Eye (tissue), 1 donor: ENCODE results near the gene ABCA13.
"Not testable (repeated sequence)": the region's sequence is repeated elsewhere in the genome, so short reads cannot be mapped to it uniquely, and the experiment has no call there.

ENCODE experiments used
- DNase-seq: peaks from one replicate; pipeline ENCODE4 v3.0.0-alpha.2; 2015

ABCA13 gene

DNA sequence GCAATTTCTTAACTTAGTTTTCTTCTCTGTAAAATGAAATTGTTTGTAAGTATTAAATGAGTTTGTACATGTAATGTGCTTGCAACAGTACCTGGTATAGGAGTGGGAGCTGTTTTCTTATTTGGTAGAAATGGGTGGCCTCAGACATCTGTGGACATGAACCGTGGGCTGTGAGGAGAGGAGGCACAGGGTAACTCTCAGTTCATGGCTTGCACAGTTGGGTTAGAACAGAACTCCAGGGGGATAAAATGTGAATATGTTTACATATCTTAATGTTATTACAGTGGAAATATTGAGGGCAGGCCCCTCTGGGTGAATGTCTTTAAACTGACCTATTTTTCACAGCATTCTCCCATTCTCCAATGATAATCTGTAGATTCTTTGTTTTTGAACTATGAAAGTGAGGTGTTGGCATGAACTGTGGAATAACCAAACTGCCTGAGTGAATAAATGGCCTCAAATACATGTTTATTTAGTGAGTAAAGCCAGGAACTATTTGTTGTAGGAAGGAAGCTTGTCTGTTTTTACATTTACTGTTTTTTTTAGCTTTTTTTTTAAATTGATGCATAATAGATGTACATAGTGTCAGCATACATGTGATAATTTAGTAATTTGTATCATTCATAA, 2.6 kb downstream of the ABCA13 start:
- no peak for DNase-seq

DNA sequence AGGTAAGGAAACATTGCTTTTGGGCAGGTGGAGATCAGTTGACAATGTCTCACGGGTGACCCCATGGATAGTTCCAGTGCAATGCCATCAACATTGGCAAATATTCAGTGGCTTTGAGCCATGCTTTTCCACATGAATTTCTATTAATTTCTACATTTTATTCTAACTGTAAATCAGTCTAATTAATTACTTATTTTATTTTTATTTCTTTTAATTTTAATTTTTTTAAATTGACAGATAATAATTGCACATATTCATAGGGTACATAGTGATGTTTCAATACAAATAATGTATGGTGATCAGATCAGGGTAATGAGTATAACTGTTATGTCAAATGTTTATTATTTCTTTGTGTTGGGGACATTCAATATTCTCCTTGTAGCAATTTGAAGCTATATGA, 3.8 kb downstream of the ABCA13 start:
- no peak for DNase-seq

DNA sequence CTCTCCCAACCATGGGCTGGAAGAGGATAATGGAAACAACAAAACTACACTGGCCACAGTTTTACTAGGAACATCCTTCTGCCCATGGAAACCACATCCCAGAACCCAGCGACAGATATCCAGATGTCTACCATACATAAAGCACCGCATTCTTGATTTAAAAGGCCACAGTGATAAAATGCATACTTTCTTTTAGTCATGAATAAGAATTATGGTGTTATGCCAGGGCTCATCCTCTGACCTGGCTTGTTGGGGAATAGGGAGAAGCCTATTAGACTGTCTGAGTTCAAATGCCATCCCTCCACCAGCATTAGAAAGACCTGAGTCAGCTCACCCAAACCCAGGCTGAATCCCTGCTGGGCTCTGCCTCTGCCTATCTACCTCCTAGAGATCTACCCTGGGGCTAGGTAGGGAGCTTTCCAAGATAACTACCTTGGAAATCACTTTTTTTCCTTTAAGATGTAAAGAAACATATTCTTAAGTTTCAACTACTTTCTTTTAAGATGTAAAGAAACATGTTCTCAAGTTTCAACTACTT, 5.2 kb downstream of the ABCA13 start:
- DNase-seq: no peak

DNA sequence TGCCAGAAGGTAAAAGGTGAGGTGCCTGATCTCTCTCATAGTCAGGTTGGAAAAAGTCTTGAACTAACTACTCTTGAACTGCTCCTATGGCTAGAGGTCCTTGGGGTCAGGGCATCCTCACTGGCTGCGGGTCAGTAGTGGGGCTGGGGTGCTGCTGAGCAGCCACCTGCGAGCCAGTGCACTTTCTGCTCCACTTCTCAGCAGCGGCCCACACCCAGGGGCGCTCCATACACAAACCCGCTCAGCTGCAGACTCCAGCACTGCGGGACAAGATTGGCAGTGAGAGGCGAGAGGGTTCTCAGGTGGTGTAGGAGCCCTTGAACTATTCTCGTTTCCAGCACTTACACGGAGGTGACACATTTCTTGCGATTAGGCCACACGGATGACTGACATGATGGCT, 6.0 kb downstream of the ABCA13 start:
- DNase-seq: no peak

DNA sequence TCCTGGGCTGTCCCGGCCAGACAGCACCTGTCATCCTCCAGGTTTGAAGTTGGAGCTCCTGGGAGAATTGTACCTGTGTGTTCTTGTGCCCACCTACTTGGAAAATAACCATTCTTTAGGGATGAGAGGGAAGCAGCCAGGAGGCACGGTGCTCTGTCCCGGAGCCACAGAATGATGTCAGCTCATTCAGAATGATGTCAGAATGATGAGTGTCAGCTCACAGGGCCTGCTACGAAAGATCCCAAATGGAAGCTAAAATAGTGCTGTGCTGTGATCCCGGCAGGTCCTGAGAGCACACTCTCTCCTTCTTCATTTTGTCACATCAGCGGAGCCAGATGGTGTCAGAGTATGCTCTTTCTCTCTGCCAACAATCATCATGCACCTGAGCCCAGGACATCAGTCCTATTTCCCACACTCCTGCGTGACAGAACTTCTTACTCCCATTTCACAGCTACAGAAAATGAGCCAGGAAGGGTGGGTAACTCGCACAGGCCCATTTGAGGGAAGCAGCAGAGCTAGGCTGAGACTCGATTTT, 8.3 kb downstream of the ABCA13 start:
- no peak for DNase-seq

DNA sequence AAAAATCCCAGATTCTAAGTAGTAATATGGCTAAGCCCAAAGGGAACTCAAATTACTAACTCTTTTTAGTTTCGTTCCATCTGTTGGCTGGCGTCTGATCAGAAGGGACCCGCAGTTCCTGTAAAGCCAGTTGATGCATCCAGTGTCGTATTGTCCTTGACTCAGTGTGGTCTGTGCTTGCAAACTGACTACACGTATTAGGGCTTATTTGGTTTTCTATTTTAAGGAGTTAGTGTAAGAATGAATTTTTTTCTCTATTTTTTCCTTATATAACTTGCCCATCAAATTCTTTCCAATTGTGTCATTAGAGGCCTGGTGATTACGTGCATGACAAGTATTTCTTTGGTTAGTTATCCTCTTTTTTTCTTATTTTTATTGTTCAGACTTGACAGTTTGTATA, 9.7 kb downstream of the ABCA13 start:
- DNase-seq: no peak

DNA sequence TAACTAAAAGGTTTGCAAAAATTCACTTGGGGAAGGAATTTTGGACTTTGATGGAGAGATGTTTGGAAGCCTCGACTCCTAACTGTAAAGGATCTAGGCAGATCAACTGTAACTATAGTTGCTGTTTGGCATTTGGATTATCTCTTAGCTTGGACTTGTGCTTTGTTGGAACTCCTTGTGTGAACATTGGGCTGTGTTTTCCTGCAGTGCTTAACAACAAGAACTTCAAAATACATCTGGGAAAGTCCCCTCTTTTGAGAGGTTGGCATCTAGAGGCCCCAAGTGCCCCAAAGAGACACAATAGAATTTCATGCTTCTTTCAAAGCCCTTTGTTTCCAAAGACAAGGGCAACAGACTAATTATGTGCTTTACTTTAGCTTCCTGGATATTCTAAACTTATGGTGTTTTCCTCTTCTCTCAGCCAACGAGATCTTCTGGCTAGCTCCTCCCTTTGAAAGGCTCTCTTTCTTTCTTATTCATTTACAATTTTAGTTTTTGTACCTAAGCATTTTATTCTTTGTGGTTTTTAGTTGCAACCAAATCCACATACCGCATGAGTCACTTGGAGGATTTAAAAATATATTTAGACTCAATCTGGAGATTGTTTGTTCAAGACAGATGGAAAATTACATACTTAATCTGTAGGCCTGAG, 11.6 kb downstream of the ABCA13 start:
- peak; percentile 23 for DNase-seq

DNA sequence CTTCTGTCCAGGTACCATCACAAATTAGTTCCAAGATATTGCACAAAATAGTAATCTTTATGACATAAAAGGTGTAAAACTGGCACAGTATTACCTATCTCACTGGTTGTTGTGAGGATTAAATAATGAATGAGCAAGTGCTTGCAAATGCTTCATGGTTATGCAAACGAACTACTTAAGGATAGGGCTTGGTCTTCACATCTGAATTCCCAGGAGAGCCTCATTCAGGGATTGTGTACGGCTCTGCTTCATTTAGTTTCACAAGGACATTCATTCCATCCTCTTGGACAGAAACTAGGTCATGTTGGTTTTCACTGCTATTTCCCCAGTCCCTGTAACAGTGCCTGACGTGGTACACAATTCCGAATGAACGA, 12.1 kb downstream of the ABCA13 start:
- peak; percentile 23 for DNase-seq

DNA sequence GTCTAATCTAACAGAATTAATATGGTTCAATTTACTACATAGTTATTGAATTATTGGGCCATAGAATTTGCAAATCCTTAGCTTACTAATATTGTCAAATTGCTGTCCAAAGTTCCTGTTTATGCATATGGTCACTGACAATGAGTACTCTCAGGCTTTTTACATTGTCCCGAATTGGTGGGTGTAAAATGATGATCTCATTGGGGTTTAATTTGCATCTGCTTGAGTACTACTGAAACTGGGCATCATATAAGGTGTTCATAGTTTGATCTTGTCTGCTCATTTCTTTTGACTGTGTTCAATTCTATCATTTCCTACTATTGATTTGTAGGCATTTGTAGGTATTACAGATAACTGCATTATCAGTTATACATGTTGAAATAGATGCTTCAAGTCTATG, 12.7 kb downstream of the ABCA13 start:
- DNase-seq: no peak

DNA sequence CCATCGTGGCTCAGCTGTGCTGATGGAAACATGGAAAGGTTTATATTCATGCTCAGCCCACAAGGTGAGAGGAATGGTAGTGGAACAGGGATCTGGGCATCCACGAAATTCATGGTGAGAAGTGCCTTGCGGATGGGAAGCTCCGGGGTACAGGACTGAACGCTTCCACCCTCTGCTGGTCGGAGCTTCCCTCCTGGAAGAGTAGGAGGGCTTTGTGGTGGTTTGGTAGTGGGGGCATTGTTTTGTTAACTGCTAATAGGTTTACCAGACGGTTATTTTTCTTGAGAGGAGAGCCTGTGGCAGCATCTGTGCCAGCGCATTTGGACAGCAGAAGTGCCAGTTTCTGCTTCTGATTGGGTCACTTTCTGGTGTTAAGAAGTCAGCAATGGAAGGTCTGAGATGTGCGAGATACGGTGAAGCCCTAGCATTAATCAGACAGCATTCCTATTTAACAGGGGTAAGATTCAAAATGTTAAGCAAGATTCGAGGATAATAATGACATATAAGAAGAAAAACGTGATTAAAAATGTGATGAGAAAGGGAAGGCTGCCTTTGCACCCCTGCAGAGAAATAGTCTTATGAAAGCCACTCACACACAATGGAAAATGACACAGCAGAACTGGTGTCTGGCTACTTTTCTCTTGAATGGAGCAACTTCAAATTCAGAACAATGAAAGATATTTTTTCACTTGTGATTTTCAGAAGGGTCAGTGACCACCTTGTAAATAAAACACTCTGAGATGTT, 17.7 kb downstream of the ABCA13 start:
- no peak for DNase-seq

DNA sequence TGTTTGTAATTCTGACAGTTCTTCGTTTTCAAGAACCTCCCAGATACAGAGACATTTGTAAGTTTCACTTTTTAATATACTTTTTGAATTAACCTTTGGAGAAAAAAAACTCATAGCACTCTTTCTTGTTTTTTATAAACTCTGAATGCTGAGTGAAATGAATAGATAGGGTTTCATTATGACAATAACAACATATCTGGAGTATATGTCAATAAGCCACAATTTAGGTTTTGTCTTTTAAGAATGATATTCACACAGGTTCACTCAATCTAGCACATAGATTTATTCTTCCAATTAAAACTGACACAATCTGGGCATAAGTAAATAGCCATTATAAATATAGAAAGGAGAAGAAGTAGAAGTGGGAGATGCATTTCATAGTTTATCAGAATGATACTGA, 21.7 kb downstream of the ABCA13 start:
- no peak for DNase-seq

DNA sequence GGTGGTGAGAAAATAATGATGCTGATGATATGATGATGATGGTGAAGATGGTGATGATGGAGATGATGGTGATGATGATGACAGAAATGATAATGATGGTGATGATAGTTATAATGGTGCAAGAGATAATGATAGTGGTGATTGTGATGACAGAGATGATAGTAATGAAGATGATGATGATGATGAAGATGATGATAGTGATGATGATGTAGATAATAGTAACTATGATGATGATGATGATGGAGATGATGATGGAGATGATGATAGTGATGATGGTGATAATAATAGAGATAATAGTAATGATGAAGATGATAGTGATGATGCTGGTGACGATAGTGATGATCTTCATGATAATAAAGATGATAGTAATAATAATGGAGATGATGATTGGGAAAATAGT, 22.2 kb downstream of the ABCA13 start:
- no peak for DNase-seq

DNA sequence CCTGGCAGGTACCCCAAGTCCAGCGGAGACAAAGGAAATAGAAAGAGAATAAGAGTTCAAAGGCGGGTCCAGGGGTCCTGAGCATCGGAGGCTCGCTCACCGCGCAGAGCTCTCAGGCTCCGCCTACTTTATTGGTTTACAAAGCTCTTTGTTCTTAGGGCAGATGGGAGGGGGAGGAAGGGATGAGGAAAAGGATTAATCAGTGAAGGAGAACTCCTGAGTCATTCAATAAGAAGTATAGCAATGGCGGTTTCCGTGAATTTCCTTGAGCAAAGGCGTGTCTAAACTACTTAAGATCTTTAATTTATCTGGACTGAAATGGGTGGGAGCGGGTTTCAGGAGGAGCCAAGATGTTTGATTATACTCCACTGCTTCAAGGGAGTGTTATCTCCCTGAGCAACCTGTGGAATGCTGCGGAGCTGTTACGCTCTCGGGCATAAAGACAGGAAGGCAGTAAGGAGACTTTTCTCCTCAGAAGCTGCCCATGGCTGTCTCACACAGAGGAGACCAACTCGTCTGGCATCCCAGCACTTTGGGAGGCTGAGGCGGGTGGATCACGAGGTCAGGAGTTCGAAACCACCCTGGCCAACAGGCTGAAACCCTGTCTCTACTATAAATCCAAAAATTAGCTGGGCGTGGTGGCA, 29.8 kb downstream of the ABCA13 start:
- DNase-seq: not testable (repeated sequence)

DNA sequence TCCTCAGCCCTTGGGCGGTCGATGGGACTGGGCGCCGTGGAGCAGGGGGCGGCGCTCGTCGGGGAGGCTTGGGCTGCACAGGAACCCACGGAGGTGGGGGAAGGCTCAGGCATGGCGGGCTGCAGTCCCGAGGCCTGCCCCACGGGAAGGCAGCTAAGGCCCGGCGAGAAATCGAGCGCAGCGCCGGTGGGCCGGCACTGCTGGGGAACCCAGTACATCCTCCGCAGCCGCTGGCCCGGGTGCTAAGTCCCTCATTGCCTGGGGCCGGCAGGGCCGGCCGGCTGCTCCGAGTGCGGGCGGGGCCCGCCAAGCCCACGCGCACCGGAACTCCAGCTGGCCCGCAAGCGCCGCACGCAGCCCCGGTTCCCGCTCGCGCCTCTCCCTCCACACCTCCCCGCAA, 31.7 kb downstream of the ABCA13 start:
- not testable (repeated sequence) for DNase-seq

DNA sequence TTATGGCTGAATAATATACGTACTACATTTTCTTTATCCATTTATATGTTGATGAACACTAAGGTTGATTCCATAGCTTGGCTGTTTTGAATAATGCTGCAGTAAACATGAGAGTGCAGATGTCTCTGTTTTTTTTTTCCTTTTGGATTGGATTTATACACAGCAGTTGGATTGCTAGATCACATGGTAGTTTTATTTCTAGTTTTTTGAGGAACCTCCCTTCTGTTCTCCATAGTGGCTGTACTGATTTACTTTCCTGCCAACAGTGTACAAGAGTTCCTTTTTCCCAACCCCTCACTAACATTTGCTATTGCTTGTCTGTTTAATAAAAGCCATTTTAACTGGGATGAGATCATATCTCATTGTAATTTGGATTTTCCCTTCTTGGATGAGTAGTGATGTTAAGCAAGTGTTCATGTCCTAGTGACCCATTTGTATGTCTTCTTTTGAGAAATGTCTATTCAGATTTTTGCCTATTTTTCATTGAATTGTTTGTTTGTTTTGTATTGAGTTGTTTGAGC, 36.0 kb downstream of the ABCA13 start:
- no peak for DNase-seq

DNA sequence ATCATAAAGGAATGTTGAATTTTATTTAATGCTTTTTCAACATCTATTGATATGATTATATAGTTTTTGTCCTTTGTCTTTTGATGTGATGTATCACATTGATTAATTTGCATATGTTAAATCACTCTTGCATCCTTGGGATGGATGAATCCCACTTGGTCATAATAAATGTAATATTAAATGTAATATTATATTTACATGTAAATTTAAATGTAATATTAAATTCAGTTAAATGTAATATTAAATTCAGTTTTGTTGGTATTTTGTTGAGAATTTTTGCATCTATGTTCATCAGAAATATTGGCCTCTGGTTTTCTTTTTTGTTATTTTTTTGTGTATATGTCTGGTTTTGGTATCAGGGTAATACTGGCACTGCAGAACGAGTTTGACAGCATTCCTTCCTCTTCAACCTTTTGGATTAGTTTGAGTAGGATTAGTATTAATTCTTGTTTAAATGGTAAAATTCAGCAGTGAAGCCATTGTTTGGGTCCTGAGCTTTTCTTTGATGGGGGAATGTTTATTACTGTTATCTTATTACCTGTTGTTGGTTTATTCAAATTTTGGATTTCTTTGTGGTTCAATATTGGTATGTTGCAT, 37.8 kb downstream of the ABCA13 start:
- DNase-seq: no peak

DNA sequence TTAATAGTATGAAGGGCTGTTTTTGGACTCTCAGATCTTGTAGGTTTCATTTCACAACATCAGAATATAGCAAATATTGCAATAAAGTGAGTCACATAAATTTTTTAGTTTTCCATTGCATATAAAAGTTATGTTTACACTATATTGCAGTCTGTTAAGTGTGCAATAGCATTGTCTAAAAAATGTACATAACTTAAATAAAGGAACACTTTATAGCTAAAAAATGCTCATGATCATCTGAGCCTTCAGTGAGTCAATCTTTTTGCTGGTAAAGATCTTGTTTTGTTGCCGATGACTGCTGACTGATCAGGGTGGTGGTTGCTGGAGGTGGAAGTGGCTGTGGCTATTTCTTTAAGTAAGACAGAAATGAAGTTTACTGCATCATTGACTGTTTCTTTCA, 42.0 kb downstream of the ABCA13 start:
- DNase-seq: no peak

DNA sequence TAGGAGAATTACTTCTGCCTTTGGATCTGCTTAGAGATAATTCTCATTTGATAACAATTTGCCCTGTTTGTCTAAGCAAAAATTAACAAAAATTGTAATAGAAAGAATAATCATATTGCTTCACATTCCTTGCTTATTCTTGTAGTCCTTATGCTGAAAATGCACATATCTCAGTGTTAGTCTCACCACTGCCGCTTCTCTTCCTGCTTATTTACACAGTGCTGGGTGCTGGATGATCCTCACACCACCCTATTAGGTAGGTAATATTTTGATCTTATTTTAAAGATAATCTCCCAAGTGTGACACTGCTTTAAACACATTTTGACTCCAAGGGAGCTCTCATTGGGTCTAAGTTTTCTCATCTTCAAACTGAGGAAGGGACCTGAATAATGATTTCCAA, 46.0 kb downstream of the ABCA13 start:
- DNase-seq: no peak

DNA sequence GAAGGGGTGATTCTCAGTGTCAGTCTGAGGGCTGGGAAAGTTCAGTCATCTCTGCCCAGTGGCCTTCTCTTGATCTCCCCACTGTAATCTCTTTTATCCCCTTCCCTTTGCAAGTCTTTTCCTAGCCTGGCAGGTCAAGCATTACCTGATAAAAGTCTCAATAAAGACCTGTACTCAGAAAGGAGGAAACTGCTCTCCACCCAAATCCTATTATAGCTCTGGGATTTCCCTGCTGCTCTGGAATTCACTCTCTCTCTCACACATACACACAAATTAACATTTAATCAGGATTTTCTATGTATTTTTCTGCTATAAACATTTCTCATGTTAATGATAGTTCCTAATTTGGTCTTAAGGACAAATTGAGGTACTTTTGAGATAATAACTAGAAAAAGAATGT, 46.5 kb downstream of the ABCA13 start:
- no peak for DNase-seq

DNA sequence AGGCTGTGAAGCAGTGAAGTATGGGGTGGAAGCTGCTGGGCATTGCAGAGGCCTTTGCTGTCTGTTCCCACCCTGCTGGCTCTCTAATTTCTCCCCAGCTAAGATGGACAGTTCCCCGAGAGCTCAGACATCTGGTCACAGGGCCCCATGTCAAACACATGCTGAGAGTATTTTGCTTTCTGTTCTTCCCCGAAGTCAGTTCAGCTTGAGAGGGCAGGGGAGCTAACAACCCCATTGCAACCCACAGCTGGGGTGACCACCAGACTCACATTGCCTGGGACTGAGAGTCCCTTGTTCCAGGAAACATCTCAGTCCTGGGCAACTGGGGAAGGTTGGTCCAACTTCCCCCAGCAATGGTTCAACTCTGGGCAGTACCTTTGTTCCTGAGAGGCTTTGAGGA, 52.8 kb downstream of the ABCA13 start:
- DNase-seq: no peak

DNA sequence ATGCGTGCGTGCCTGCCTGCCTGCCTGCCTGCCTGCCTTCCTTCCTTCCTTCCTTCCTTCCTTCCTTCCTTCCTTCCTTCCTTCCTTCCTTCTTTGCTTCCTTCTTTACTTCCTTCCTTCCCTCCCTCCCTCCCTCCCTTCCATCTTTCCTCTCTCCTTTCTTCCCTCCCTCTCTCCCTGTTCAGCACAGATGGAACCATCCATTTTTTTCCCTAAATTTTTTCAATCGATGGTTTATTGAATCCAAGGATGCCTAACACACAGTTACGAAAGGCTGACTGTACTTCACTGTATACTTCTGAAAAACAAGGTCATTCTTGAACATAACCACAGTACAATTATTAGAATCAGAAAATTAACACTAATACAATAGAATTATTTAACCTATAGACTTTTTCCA, 53.8 kb downstream of the ABCA13 start:
- no peak for DNase-seq

DNA sequence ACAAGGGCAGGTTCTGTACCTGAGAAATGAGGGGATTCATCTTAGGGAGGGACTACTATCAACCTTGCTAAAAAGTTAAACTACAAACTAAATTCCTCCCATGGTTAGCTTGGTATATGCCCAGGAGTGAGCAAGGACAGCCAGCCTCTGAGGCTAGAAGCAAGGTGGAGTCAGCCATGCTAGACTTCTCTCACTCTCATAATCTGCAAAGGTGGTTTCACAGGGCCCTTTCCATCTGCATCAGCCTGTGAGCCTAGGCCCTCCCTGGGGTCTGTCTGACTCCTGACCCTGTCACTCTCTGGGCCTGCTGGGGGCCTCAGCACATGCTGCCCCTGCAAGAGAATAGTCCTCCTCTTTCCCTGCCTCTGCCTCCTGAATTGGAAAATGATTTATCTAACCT, 66.1 kb downstream of the ABCA13 start:
- no peak for DNase-seq

DNA sequence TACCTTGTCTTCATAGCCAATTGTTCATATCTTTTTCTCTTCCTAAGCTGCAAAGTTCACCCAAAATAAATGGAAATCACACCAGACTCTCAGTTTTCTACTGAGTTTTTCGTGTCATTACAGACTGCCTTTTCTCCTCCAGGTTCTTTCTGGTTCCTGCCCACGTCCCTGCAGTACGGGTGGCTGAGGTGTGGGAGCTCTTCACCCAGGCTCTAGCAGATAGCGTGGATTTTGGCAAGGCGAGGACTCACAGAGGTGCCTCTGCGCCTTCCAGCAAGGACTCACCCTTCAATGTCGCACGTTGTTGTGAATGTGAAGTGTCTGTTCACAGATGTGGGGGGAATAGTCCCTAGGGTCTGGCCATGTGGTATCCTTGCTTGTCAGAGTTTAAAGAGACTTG, 71.6 kb downstream of the ABCA13 start:
- DNase-seq: no peak
